Right lung (tissue), 5 donors: ENCODE measurements around the gene SOHLH1. TPM values are rescaled to one million over a fixed set of nuclear protein-coding genes. Genes with fewer than 3 reads are reported as not detected.

Experiments used
- DNase-seq, 2 donors: peaks; one replicate each; pipeline ENCODE4 v3.0.0-alpha.2; 2013
- polyA plus RNA-seq, 5 donors: library from polyadenylated mRNA; unstranded; fragments of 120-200 nt; gene quantifications; one replicate each; pipeline versions ENCODE4 v1.2.1 to v1.2.3, GENCODE V29; 2013; ENCODE audit warnings: inconsistent platforms in 1 of 5, low replicate concordance in 1 of 5; ENCODE audit not compliant: insufficient read length in 5 of 5, insufficient read depth in 1 of 5

The SOHLH1 gene
- polyA plus RNA-seq, 5 donors: not detected

DNA sequence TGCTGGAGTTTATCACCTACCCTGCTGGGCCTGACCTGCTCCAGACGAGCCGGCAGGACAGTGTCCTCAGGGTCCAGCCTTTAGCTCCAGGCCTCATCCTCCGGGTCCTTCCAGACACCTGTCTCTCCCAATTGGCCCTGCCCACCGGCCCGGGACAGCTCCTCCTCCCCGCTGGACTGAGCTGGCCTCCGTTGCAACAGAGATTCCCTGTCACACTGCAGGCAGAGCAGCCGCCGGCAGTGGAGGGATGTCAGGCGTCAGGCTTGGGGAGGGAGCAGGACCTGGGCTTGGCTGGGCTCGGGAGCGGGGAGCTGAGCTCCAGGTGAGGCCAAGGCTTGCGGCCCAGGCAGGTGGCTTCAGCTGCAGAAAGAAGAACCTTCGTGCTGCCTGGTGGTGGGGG lies 4.4 kb upstream of the SOHLH1 start:
- DNase-seq: no peak

DNA sequence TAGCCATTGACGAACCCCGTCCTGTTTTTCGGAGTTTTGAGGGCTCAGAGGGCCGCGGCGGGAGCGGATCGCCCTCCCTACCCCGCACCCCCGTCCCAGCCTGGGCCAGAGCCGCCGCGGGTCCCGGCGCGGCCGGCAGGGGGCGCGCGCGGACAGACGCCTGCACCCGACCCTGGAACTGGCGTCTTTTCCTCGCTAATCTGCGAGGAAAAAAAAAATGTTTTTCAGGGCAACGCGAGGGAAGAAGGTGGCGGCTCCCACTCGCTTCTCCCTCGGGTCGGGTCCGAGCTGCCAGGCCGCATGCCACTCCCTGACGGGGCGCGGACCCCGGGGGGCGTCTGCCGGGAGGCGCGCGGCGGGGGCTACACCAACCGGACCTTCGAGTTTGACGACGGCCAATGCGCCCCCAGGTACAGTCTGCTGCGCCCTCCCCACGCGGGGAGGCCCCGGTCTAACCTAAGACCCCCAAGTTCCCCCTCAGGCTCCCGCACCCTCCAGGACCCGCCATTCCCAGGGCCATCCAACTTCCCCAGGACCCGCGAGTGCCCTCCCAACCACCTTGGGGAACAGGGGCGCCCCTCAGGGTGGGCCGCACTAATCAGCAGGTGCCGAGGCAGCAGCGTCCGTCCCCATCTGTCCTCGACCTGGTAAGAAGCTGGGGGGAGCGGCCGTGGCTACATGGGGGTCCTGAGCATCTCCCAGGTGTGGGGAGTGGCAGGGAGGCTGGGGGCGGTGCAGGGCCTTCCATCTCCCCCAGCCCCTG lies 2.9 kb upstream of the SOHLH1 start, which contains the start of gene KCNT1:
TSS of gene KCNT1 (plus strand) at position 227 of the 763 bp plus-strand sequence. CDS start at position 301, 74 bp downstream.
- peak; percentile 34 to 49 for DNase-seq

DNA sequence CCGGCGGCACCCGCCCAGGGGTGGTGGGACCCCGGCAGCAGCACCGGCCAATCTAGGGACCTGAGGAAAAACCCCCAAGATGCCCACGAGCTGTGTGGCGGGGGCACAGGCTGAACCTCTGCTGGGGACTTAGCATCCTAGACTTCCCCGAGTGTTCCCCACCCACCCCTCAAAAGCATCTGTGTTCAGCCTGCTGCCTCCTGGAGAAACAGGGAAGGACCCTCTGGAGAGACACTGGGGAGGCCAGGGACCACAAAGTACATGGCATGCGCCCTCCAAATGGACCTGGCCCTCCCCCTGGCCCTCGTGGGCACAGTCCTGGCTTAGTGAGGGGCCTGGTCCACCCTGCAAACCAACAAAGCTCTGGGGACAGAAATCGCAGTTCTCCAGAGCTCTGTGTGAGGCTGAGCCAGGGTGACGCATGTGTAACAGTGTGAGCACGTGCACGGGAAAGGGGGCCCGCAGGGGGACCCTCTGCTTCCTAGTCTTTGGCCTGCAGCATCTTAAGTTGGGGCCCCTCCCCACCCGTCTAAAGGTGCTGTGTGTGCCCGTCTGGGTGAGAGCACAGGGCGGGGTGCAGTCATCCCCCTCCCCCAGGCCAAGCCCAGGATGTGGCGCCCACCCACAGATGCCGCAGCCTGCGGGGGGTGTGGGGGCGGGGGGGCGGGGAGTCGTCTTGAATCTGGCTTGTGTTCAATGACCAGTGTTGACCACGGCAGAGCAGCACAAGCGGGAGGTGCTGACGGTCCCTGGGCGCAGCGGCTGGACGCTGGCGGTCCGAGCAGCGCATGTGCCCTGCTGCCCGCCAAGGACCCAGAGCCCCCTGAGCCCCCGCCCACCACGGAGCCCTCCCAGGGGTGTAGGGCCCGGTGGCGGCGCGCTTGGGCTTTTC lies 2.0 kb upstream of the SOHLH1 start:
- DNase-seq: peak; percentile 6 to 14

DNA sequence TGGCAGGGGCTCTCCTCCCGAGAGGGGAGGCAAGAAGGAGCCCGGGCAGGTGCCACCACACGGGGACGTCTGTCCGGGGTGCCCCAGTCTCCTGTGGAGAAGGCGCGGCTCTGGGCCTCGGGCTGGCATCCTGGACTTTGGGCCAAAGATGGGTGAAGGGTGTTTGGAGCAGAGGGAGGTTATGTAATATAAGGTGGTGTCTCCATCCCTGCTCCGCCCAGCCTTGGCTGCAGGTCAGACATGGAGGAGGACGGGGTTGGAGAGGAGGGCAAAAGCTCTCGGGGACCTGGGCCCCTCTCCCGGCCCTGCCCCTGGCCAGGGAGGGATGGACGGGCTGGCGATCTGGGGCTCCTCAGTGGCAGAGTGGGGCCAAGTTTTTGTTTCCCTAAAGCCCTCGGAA lies 1.2 kb upstream of the SOHLH1 start:
- no peak for DNase-seq

DNA sequence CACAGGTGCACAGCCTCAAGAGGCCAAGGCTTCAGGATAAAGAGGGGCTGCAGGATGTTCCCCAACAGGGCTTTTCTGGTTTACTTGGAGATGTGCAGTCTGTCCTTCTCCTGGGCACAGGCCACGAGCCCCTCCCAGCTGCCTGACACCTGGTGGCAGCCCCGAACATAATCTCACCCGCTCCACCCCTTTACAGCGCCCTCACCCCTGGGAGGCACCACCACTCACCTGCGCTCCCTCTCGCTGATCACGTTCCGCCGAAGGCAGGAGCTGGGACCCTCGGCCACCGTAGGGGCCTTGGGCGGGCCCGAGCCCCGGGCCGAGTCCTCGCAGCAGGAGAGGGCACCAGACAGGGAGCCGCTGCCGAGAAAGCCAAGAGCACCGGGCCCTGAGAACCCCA lies 514 bp downstream of the SOHLH1 start:
- DNase-seq: no peak

DNA sequence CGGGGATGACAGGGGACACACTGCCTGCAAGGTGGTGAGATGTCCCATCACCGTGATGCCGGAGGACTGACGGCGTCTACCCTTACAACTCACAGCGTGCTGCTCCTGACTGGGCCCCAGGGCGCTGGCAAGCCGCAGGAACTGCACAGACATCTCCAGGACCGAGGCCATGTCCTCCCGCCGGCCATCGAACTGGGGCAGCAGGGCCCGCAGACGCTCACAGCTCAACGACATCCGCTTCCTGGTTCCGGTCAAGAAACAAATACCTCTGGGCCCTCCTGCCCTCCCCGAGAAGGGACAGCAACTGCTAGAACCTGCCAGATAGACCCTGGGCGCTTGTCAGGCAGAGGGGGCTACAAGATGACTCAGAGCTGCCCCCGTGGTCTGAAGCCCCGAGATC lies 1.0 kb downstream of the SOHLH1 start:
- DNase-seq: no peak

DNA sequence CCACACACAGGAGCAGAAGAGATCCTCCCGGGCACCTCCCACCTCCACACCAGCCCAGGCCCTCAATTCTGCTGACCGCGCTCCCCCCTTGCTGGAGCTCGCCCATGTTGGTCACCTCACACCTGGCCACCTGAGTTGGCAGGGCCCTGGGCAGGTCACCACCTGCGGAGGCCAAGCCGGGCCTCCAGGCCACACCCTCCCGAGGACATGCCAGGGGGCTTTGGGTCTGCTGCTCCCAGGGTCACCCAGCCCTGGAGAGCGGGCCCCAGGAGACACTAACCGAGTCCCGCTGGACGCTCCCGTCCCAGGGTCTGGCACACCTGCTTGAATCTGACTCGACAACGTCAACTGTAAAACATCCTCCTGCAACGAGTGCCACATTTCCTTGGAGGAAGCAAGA lies 2.1 kb downstream of the SOHLH1 start:
- no peak for DNase-seq

DNA sequence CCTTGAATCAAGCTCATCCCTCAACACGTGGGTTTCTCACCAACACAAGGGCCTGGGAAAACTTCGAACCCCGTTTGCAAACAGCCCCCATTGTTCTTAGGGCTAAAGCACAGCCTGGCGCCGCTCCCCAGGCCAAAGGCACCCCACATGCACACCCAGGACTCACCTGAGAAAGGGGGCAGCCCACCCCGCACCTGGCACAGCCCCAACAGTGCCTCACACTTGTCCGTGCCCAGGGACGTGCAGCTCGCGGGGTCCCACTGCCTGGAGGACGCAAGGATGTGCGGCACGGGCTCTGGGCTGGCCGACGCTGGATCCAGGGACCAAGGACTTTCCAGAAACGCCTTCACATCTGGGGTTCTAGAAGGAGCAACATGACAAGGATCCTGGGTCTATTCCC lies 2.8 kb downstream of the SOHLH1 start:
- no peak for DNase-seq

DNA sequence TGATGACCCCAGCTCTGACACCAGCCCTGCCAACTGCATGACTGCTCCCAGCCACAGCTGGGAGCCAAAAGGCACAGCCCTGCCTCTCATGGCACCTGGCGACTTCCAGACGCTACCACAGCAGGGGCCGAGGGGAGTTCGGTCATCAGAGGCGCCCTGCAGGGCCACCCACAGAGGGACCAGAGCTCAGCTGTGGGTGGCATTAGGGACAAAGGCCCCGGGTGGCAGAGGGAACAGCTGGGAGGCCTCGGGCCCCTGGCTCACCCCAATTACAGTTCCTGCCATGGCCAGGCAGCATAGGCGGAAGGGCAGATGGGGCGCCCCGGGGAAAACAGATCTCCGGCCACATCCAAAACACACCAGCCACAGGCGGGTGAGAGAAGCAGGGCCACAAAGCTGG lies 3.6 kb downstream of the SOHLH1 start:
- DNase-seq: no peak

DNA sequence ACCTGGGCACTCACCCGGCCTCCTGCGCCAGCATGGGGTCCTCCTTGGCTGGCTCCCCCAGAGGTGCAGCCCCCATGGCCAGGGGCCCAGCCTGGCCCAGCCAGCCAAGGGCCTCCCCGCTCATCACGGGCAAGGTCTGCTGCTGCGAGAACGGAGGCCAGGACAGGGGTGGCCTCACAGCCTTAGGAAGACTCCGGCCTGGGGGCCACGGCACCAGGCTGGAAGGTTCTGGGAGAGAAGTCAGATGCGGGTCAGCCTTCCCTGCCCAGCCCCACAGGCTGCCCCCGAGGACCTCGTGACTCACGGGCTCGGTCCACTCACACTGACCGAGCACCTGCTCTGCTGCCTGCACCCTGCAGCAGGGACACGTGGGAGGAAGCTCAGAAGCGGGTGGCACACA lies 4.2 kb downstream of the SOHLH1 start:
- no peak for DNase-seq

DNA sequence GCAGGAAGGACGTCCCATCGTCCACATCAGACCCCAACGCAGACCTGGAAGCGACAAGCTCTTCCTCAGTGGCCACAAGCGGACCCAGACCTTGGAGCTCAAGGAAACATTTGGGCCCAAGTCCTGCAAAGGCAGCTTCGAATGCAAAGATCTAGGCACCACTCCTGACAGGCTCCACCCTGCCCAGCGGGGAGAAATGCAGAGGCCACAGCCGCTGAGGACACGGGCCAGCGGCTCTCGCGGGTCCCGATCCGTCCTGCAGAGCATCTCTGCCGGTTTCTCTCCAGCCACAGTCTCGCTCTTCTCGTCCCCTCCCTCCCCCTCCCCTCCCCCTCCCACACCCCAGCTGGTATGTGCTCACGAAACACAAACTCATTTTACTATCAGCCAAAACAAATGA lies 4.9 kb downstream of the SOHLH1 start:
- DNase-seq: no peak

DNA sequence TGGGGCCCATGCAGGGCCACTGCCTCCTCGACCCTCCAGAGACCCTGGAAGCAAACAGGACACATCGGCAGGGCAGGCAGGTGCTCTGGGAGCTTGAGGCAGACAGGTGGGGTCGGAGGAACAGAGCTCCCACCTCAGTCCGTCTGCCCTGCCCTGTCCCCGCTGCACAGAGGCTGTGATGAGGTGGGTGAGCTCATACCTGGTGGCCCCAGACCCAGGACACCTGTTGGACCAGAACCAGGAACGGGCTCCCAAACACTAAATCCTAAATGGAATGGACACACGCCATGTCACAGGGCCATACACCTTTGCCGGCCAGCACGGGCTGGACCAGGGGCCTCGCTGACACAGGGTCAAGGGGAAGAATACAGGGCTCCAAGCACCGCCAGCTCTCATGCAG lies 5.5 kb downstream of the SOHLH1 start:
- no peak for DNase-seq

DNA sequence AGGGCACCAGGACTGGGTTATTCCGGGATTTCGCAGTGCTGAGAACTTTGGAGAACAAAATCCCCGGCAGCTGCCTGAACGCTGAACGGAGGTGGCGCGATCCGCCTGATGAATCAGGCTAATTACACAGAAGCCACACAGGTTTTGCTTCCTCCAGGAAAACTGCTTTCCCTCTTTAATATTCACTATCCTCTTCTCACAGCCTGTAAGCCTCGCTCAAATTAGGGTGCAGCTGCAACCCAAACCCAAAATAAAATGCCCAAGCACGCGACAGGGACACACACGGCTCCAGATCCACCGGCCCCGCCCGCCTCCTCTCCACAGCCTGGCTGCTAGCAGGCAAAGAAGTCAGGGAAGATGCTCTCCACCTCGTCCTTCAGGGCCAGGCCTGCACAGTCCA lies 6.0 kb downstream of the SOHLH1 start:
- DNase-seq: no peak

DNA sequence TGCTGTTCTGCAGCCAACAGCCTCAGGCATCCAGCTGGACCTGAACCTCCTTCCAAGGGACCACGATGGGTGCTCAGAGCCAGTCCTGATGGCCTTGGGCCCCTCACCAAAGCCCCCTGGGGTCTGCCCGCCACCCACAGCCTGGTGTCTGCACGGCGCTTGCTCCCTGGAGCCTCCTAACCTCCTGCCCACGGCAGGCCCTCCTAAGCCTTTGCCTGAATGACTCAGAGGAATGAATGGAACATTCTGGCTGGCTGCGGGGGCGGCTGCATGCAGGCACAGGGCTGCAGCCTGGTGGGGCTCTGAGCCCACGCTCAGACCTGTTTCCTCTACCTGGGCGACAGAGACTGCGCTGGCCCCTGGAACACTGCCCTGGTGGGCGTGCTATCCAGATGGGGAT lies 6.9 kb downstream of the SOHLH1 start:
- DNase-seq: no peak

DNA sequence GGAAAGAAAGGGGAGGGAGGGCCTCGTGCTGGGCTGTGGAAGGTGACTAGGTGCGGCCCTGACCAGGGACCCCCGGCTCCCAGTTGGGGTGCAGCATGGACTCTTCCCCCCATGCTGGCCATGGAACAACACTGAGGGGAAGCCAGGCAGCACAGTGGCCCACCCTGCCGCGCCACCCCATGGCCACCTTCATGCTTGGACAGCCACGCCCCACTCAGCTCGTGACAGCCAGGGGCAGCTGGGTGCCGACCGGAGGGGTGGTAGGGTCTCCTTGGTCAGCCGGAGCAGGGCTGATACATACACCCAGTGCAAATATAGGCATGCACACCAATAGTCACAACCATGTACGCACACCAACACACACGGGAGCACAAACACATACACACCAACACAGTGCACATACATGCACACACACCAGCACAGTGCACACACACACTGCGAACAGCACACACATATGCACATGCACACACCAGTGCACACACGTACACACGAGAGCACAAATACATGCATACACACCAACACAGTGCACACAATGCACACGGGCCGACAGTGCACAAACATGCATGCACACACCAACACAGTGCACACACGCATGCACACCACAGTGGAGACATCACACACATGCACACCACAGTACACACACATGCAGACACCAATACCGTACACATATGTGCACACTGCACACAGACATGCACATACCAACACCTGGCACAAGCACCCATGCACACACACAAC lies 8.3 kb downstream of the SOHLH1 start:
- no peak for DNase-seq

DNA sequence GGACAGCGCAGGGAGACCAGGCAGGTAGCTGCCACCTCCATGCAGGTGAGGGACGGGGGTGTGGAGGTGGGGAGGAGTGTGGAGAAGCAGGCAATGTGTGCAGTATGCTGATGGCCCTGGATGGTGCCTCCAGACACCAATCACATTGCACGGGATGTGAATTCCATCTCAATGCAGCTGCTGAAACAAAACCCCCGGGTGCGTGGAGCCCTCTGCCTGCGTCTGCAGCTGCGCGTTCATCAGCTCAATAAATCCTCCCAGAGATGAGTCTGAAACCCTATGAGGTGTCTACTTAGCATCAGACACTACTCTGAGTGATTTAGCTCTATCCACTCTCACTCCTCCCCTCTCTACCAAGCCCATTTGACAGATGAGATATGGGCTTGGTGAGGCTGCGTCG lies 10.3 kb downstream of the SOHLH1 start:
- no peak for DNase-seq

DNA sequence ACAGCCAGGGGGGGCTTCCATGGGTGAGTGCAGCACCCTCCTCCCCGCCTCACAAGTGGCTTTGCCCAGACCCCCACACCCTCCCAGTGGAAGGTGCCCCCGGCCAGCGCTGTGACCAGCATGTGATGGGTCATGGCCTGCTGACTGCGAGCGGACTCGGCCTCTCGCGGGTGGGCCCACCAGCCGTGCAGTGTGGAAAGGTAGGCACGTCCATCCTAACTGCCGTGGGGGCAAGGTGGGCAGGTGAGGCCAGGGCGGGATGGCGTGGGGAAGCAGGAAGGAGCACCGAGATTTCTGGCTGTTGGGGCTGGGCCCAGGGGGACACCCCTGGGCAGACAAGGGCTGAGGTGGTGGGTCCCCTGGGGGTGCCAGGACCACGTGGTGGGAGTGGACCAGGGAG lies 12.1 kb downstream of the SOHLH1 start:
- no peak for DNase-seq

DNA sequence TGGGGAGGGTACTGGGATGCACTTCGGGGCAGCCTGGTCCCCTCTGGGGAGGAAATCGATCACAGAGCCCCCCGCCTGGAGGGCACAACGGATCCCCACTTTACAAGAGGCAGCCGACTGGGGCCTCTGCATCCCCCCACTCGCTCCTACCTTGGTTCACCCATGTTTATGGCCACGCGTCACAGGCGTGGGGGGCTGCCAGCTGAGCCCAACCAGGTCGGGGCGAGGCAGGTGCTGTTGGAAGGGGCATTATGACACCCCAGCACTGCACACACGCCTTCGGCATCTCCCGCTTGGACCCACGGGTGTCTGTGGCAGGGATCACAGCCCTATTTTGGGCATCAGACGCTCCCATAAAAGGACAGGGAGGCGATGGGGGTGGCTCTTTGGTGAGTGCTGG lies 14.6 kb downstream of the SOHLH1 start:
- no peak for DNase-seq

DNA sequence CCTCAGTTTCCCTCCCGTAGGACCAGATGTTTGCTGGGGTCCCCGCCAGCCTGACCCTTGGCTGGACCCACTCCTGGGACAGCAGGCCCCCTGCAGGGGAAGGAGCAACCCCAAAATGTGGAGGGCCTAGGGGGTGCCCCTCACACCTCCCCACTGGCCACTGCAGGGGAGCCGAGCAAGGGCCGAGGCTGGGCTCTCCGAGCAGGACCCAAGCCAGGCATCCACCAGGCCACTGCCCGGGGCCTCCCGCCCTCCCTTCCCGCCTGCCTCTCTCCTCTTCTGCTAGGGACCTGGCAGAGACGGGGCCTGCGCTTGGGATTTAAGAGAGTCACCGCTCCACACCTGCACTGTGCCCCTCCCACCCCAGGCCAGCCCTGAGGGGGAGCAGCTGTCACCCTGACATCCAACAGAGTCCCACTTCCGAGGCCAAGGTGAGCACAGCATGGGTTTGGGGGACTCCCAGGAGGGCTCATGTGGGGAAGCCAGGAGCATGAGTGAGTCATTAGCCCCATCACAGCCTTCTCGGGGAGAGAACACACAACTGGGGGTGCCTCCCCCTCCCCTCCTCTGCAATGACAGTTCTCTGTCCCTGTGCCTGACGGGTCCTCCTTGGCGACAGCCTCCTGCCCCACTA lies 15.8 kb downstream of the SOHLH1 start:
- DNase-seq: no peak

DNA sequence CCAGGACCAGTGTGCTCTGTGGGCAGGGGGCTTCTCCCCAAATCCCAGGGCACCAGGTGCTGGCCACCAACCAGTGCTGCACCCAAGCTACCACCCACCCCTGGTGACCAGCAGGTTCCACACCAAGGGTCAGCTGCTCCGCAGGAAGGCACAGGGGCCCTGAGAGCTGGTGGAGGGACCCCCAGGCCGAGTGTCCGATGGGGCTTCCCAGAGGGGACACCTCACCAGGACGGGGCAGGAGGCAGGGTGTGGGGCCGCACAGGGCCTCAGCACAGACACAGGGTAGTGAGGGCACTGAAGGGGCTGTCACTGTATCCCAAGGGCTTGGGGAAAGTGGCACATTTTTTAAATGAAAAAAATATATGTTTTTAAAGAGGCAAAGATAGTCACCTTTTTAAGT lies 18.1 kb downstream of the SOHLH1 start:
- no peak for DNase-seq

DNA sequence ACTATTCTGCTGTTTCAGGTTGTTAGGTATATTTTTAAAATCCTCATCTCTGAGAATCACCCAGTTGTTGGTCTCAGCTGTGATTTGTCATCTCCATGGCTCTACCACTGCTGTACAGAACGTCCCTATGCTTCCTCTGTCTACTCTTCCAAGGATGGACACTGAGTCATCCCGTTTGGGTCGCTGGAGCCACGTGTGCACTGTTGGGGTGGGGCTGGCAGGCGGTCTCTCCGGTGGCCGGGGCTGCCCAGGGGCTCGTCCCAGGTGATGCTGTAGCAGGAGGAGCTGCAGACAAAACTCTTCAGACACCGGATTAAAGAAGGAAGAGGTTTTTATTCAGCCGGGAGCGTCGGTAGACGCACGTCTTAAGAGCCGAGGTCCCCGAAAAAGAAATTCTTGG lies 19.2 kb downstream of the SOHLH1 start:
- DNase-seq: no peak
